ENCODE data around the gene SNX18.

SNX18 gene

GRCh38 chr5:54541823-54542783 lies 24.5 kb downstream of the SNX18 start:
- no peak for DNase-seq (ENCODE audit: low spot score)

GRCh38 chr5:54544044-54544443 lies 26.5 kb downstream of the SNX18 start:
- no peak for DNase-seq (ENCODE audit: low spot score)

- DNase-seq (ENCODE audit: low spot score), result no peak
Measured at GRCh38 chr5:54545796-54546195, 28.2 kb downstream of the SNX18 start.

GRCh38 chr5:54547711-54548250 lies 30.2 kb downstream of the SNX18 start:
- DNase-seq (ENCODE audit: low spot score), result peak; percentile 37

- DNase-seq (ENCODE audit: low spot score), result no peak
Measured at GRCh38 chr5:54548565-54548964, 31.0 kb downstream of the SNX18 start.

GRCh38 chr5:54551292-54551691 lies 33.7 kb downstream of the SNX18 start:
- no peak for DNase-seq (ENCODE audit: low spot score)

GRCh38 chr5:54551926-54552325 lies 34.4 kb downstream of the SNX18 start:
- DNase-seq (ENCODE audit: low spot score), result no peak

- no peak for DNase-seq (ENCODE audit: low spot score)
Measured at GRCh38 chr5:54552446-54552845, 34.9 kb downstream of the SNX18 start.

GRCh38 chr5:54553659-54554207 lies 36.2 kb downstream of the SNX18 start:
- DNase-seq (ENCODE audit: low spot score), result no peak

GRCh38 chr5:54556141-54556540 lies 38.6 kb downstream of the SNX18 start:
- DNase-seq (ENCODE audit: low spot score), result no peak

GRCh38 chr5:54558362-54558761 lies 40.8 kb downstream of the SNX18 start:
- DNase-seq (ENCODE audit: low spot score), result no peak

- no peak for DNase-seq (ENCODE audit: low spot score)
Measured at GRCh38 chr5:54561651-54562050, 44.1 kb downstream of the SNX18 start.

- DNase-seq (ENCODE audit: low spot score), result no peak
Measured at GRCh38 chr5:54563083-54563761, 45.7 kb downstream of the SNX18 start.

- DNase-seq (ENCODE audit: low spot score), result no peak
Measured at GRCh38 chr5:54567996-54568395, 50.4 kb downstream of the SNX18 start.

- no peak for DNase-seq (ENCODE audit: low spot score)
Measured at GRCh38 chr5:54570916-54571315, 53.4 kb downstream of the SNX18 start.

- no peak for DNase-seq (ENCODE audit: low spot score)
Measured at GRCh38 chr5:54571462-54571861, 53.9 kb downstream of the SNX18 start.

- DNase-seq (ENCODE audit: low spot score), result no peak
Measured at GRCh38 chr5:54573812-54574489, 56.4 kb downstream of the SNX18 start.

- no peak for DNase-seq (ENCODE audit: low spot score)
Measured at GRCh38 chr5:54577528-54577927, 60.0 kb downstream of the SNX18 start.

- DNase-seq (ENCODE audit: low spot score), result no peak
Measured at GRCh38 chr5:54577937-54578653, 60.5 kb downstream of the SNX18 start.

- no peak for DNase-seq (ENCODE audit: low spot score)
Measured at GRCh38 chr5:54579591-54580295, 62.2 kb downstream of the SNX18 start.

All from D341Med (cell line).